H9 (cell line): ENCODE results near the gene GP1BB. TPM values are rescaled to one million over a fixed set of nuclear protein-coding genes. Genes with fewer than 3 reads are reported as not detected.
A peak's percentile ranks its signal among the peaks of the same experiment; 100 is the strongest.

Source experiments
- DNase-seq: peaks from one replicate; pipeline ENCODE4 v3.0.0-alpha.2; 2017
- H2AFZ ChIP-seq: one replicate; pipeline ENCODE4 v1.6.1; 2013; ENCODE audit warnings: mild to moderate bottlenecking, low read length, control low read depth, moderate library complexity
- H2AK5ac ChIP-seq: 2 replicates; pipeline ENCODE4 v1.6.1; 2013; ENCODE audit warnings: low read length, control low read depth, mixed read lengths; ENCODE audit not compliant: insufficient read length
- H2BK120ac ChIP-seq: one replicate; pipeline ENCODE4 v1.6.1; 2013; ENCODE audit warnings: low read depth, mild to moderate bottlenecking, low read length, control low read depth, inconsistent platforms; ENCODE audit not compliant: poor library complexity, severe bottlenecking
- H2BK12ac ChIP-seq: 2 replicates; pipeline ENCODE4 v1.6.1; 2013; ENCODE audit warnings: low read length, control low read depth, mixed read lengths, low read depth; ENCODE audit not compliant: insufficient read length
- H2BK15ac ChIP-seq: 2 replicates; pipeline ENCODE4 v1.6.1; 2013; ENCODE audit warnings: low read depth, low read length, control low read depth
- H2BK20ac ChIP-seq: one replicate; pipeline ENCODE4 v1.6.1; 2013; ENCODE audit warnings: low read depth, mild to moderate bottlenecking, low read length, control low read depth, inconsistent platforms; ENCODE audit not compliant: poor library complexity, severe bottlenecking
- H2BK5ac ChIP-seq: 2 replicates; pipeline ENCODE4 v1.6.1; 2013; ENCODE audit warnings: low read length, control low read depth, mixed read lengths; ENCODE audit not compliant: insufficient read length
- H3K14ac ChIP-seq: 2 replicates; pipeline ENCODE4 v1.6.1; 2013; ENCODE audit warnings: low read length, control low read depth; ENCODE audit not compliant: insufficient read depth
- H3K18ac ChIP-seq: 2 replicates; pipeline ENCODE4 v1.6.1; 2013; ENCODE audit warnings: low read depth, mild to moderate bottlenecking, mixed read lengths, low read length, control low read depth; ENCODE audit not compliant: insufficient read length
- H3K23ac ChIP-seq: 2 replicates; pipeline ENCODE4 v1.6.1; 2013; ENCODE audit warnings: low read length, control low read depth, mixed read lengths, low read depth; ENCODE audit not compliant: insufficient read length
- H3K23me2 ChIP-seq: 2 replicates; pipeline ENCODE4 v1.6.1; 2013; ENCODE audit warnings: low read depth, mild to moderate bottlenecking, mixed read lengths, low read length, control low read depth; ENCODE audit not compliant: insufficient read length, poor library complexity, severe bottlenecking
- H3K27ac ChIP-seq: 2 replicates; pipeline ENCODE4 v1.5.1; 2013; ENCODE audit warnings: low read length, control low read depth, mixed read lengths, low read depth; ENCODE audit not compliant: insufficient read length
- H3K27me3 ChIP-seq: 2 replicates; pipeline ENCODE4 v1.6.1; 2013; ENCODE audit warnings: low read length, control low read depth, inconsistent platforms; ENCODE audit not compliant: insufficient read depth
- H3K4ac ChIP-seq: 2 replicates; pipeline ENCODE4 v1.6.1; 2013; ENCODE audit warnings: low read depth, mild to moderate bottlenecking, control low read depth, inconsistent platforms, low read length, moderate library complexity
- H3K4me1 ChIP-seq: 2 replicates; pipeline ENCODE4 v1.6.1; 2013; ENCODE audit warnings: low read length, control low read depth, inconsistent platforms; ENCODE audit not compliant: insufficient read depth
- H3K4me2 ChIP-seq: 2 replicates; pipeline ENCODE4 v1.6.1; 2013; ENCODE audit warnings: low read length, control low read depth, mixed read lengths; ENCODE audit not compliant: insufficient read length, insufficient read depth
- H3K56ac ChIP-seq: 2 replicates; pipeline ENCODE4 v1.6.1; 2013; ENCODE audit warnings: low read depth, mild to moderate bottlenecking, mixed read lengths, low read length, control low read depth; ENCODE audit not compliant: insufficient read length
- H3K79me1 ChIP-seq: 2 replicates; pipeline ENCODE4 v1.6.1; 2013; ENCODE audit warnings: low read depth, mild to moderate bottlenecking, moderate library complexity, low read length, control low read depth, inconsistent platforms; ENCODE audit not compliant: insufficient read depth, poor library complexity, severe bottlenecking
- H3K79me2 ChIP-seq: 2 replicates; pipeline ENCODE4 v1.6.1; 2013; ENCODE audit warnings: low read length, control low read depth, inconsistent platforms; ENCODE audit not compliant: insufficient read depth
- H3K9ac ChIP-seq: 2 replicates; pipeline ENCODE4 v1.6.1; 2013; ENCODE audit warnings: low read length, control low read depth, mixed read lengths; ENCODE audit not compliant: insufficient read length; ENCODE audit errors: extremely low read depth
- H3K9me3 ChIP-seq: one replicate; pipeline ENCODE4 v1.6.1; 2013; ENCODE audit warnings: low read depth, low read length, inconsistent platforms; ENCODE audit not compliant: control insufficient read depth
- H3T11ph ChIP-seq: one replicate; pipeline ENCODE4 v1.6.1; 2013; ENCODE audit warnings: mild to moderate bottlenecking, low read length, control low read depth, inconsistent platforms
- H4K20me1 ChIP-seq: one replicate; pipeline ENCODE4 v1.6.1; 2013; ENCODE audit not compliant: control insufficient read depth, insufficient read length, insufficient read depth
- H4K5ac ChIP-seq: 2 replicates; pipeline ENCODE4 v1.6.1; 2013; ENCODE audit warnings: low read depth, mild to moderate bottlenecking, mixed read lengths, low read length, control low read depth; ENCODE audit not compliant: insufficient read length
- H4K8ac ChIP-seq: replicated peaks from 2 replicates; pipeline ENCODE4 v1.6.1; 2013; ENCODE audit warnings: low read length, control low read depth, mixed read lengths, low read depth; ENCODE audit not compliant: insufficient read length
- H4K91ac ChIP-seq: 2 replicates; pipeline ENCODE4 v1.6.1; 2013; ENCODE audit warnings: low read depth, mild to moderate bottlenecking, moderate library complexity, mixed read lengths, low read length, control low read depth; ENCODE audit not compliant: insufficient read length
- H3K27ac Mint-ChIP-seq, 3 experiments: 2 replicates in 2 of 3; 3 replicates in 1 of 3; pipeline ENCODE4 v1.8.0; 2020 to 2021; ENCODE audit warnings: mixed read lengths in 3 of 3, mild to moderate bottlenecking in 1 of 3, moderate library complexity in 1 of 3
- H3K27me3 Mint-ChIP-seq: 2 replicates; pipeline ENCODE4 v1.8.0; 2021; ENCODE audit warnings: low read depth, mild to moderate bottlenecking, moderate library complexity, mixed read lengths
- H3K36me3 Mint-ChIP-seq, 3 experiments: 2 replicates in 2 of 3; 3 replicates in 1 of 3; pipeline ENCODE4 v1.8.0; 2020 to 2021; ENCODE audit warnings: low read depth in 3 of 3, mixed read lengths in 3 of 3; ENCODE audit not compliant: insufficient read depth in 1 of 3
- H3K4me1 Mint-ChIP-seq, 2 experiments: 2 replicates each; pipeline ENCODE4 v1.8.0; 2020; ENCODE audit warnings: mixed read lengths in 2 of 2
- H3K4me3 Mint-ChIP-seq, 2 experiments: 2 replicates in 1 of 2; 3 replicates in 1 of 2; pipeline ENCODE4 v1.8.0; 2020 to 2021; ENCODE audit warnings: mild to moderate bottlenecking in 2 of 2, mixed read lengths in 2 of 2, moderate library complexity in 1 of 2
- H3K9me3 Mint-ChIP-seq, 2 experiments: 2 replicates in 1 of 2; 3 replicates in 1 of 2; pipeline ENCODE4 v1.8.0; 2020; ENCODE audit warnings: mild to moderate bottlenecking in 2 of 2, mixed read lengths in 2 of 2, moderate library complexity in 1 of 2
- WGBS: extraction: QIAGEN DNeasy Blood & Tissue Kit; methylation state at CpG from one replicate; pipeline ENCODE4 v1.1.7; 2013; ENCODE audit warnings: missing lambda C conversion rate, low lambda C conversion rate, mixed read lengths; ENCODE audit not compliant: insufficient read length; ENCODE audit errors: extremely low coverage; 5-methylcytosine and 5-hydroxymethylcytosine counted together
- total RNA-seq: library from RNA; stranded (reverse); gene quantifications from 2 replicates; pipeline ENCODE4 v1.2.1, GENCODE V29; 2021
- TF ChIP-seq, protein P1 (sequence below): fragments of 200-600 bp; sonication (generic); conservative IDR thresholded peaks from 3 replicates; pipeline ENCODE4 v1.8.0; 2021; ENCODE audit warnings: antibody characterized with exemption, mild to moderate bottlenecking

Gene GP1BB
- total RNA-seq, 1 experiment from 2014 or later, result 3.4 TPM

DNA sequence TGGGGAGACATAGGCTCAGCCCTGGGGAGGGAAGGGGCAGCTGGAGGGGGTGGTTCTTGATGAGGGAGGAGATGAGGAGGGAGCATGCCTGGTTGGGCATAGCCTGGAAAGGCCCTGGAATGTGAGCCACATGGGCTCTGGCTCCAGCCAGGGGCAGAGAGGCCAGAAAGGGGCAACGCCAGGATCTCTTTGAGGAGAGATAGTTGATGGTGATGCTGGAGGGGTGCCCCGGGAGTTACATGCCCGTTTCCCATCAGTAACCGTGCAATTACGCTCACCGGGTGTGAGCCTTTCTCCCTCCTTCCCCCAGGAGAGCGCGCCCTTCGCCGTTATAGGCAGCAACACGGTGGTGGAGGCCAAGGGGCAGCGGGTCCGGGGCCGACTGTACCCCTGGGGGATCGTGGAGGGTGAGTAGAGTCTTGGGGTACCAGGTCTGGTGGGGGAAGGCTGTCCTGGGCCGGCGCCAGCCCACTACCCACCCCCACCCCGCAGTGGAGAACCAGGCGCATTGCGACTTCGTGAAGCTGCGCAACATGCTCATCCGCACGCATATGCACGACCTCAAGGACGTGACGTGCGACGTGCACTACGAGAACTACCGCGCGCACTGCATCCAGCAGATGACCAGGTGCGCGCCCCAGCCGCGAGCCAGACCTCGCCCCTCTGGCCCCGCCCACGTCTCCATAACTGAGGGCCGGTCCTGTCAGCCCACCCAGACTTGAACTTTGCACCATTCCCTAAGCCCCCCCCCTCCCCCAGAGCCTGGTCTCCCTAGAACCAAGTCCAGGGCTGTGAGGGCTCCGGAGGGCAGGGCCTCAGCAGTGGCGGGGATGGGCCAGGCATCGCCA is 1.8 kb upstream of the GP1BB start:
- Histone ChIP-seq H3K4me2 (peak overlapping the region; percentile 48), H3K27me3 (peaks cover 67% of the 10 kb centered on the region; the same call in 1 of the 2 replicates), H2BK5ac (no peak overlapping the region), H3K9me3 (no peaks in the 10 kb centered on the region), H2BK12ac (no peak overlapping the region), H3K4ac (no peak overlapping the region), H4K8ac (no peak overlapping the region), H3K79me1 (no peaks in the 10 kb centered on the region), H2AFZ (no peak overlapping the region), H4K5ac (no peak overlapping the region), H3K27ac (no peak overlapping the region), H3K9ac (no peak overlapping the region), H2BK120ac (no peak overlapping the region), H3K23ac (no peak overlapping the region), H4K20me1 (peaks cover 4% of the 10 kb centered on the region), H4K91ac (no peak overlapping the region), H3K56ac (no peak overlapping the region), H3K18ac (no peak overlapping the region), H2BK15ac (no peak overlapping the region), H2AK5ac (no peak overlapping the region), H3K14ac (no peak overlapping the region), H3T11ph (no peak overlapping the region), H3K4me1 (peaks cover 2% of the 10 kb centered on the region; the same call in 1 of the 2 replicates), H2BK20ac (no peak overlapping the region), H3K23me2 (peaks cover 10% of the 10 kb centered on the region), H3K79me2 (no peaks in the 10 kb centered on the region)
- Mint-ChIP-seq H3K4me1 (peaks cover 17 to 32% of the 10 kb centered on the region in 2 experiments), H3K36me3 (peaks cover 7 to 18% (median 14%) of the 10 kb centered on the region in 3 experiments; a peak in 6 of 7 replicates), H3K4me3 (peak overlapping the region in 1 of 2 experiments; percentile 77; a peak in 3 of 5 replicates), H3K27me3 (peaks cover 81% of the 10 kb centered on the region), H3K27ac (no peak overlapping the region), H3K9me3 (peaks cover 6 to 19% of the 10 kb centered on the region in 2 experiments; a peak in 4 of 5 replicates)
- no peak for DNase-seq
- TF ChIP-seq, protein P1, sequence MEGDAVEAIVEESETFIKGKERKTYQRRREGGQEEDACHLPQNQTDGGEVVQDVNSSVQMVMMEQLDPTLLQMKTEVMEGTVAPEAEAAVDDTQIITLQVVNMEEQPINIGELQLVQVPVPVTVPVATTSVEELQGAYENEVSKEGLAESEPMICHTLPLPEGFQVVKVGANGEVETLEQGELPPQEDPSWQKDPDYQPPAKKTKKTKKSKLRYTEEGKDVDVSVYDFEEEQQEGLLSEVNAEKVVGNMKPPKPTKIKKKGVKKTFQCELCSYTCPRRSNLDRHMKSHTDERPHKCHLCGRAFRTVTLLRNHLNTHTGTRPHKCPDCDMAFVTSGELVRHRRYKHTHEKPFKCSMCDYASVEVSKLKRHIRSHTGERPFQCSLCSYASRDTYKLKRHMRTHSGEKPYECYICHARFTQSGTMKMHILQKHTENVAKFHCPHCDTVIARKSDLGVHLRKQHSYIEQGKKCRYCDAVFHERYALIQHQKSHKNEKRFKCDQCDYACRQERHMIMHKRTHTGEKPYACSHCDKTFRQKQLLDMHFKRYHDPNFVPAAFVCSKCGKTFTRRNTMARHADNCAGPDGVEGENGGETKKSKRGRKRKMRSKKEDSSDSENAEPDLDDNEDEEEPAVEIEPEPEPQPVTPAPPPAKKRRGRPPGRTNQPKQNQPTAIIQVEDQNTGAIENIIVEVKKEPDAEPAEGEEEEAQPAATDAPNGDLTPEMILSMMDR, result no peak
- WGBS, result no CpG with 5 or more reads among the region's 44 CpGs
